H4 (cell line): Measurements from ENCODE around the gene TRMT10C. TPM values are rescaled to one million over a fixed set of nuclear protein-coding genes. Genes with fewer than 3 reads are reported as not detected.
A peak's percentile ranks its signal among the peaks of the same experiment; 100 is the strongest.
"Not testable (repeated sequence)": the region's sequence is repeated elsewhere in the genome, so short reads cannot be mapped to it uniquely, and the experiment has no call there.

Experiments
- DNase-seq: peaks from one replicate; pipeline ENCODE4 v3.0.0-alpha.2; 2015; ENCODE audit warnings: low spot score
- total RNA-seq: library from RNA; depleted of rRNA; stranded (reverse); fragments of >200 nt; shearing (Covaris generic); gene quantifications from 2 replicates; pipeline ENCODE4 v1.2.3, GENCODE V29; 2014

The TRMT10C gene
- total RNA-seq, 1 experiment from 2014 or later, result 49.4 TPM

DNA sequence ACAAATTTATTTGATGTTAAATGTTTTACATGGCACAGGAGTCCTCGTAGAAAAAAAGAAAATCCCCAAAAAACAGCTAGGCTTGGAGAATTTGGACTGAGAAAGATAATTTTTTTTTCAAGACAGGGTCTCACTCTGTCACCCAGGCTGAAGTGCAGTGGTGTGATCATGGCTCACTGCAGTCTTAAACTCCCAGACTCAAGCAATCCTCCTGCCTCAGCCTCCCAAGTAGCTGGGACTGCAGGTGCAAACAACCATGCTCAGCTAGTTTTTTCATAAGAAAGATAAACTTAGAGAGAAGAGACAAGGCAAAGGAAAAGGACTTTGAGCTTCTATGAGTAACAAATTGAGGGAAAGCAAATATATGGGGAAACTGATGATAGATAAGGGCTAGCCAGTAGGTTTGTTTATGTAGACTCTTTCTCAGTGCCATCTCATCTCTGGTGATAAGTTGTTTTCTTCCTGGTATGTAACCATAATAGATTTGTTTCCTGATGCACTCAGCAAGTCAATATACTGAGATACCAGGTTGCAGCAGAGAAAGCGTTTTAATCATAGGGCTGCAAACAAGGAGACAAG lies 13.1 kb upstream of the TRMT10C start:
- no peak for DNase-seq

DNA sequence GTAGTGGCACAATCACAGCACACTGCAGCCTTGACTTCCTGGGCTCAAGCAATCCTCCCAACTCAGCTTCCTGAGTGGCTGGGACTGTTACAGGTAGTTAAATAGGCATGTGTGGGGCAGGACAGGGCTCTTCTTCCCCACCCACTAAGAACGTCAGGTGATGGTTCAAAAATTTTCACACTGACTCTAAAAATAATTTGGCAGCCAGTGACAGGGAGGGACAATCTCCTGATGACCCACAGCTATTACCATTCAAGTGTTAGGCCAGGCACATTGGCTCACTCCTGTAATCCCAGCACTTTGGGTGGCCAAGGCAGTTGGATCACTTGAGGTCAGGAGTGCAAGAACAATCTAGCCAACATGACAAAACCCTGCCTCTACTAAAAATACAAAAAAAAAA lies 12.2 kb upstream of the TRMT10C start:
- no peak for DNase-seq

DNA sequence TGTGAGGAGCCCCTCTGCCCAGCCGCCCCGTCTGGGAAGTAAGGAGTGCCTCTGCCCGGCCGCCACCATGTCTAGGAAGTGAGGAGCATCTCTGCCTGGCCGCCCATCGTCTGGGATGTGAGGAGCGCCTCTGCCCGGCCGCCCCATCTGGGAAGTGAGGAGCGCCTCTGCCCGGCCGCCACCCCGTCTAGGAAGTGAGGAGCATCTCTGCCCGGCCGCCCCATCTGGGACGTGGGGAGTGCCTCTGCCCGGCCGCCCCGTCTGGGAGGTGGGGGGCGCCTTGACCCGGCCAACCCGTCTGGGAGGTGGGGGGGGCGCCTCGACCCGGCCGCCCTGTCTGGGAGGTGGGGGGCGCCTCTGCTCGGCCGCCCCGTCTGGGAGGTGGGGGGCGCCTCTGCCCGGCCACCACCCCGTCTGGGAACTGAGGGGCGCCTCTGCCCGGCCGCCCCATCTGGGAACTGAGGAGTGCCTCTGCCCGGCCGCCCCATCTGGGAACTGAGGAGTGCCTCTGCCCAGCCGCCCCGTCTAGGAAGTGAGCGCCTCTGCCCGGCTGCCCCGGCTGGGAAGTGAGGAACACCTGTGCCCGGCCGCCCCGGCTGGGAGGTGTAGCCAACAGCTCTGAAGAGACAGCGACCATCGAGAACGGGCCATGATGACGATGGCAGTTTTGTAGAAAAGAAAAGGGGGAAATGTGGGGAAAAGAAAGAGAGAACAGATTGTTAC lies 10.1 kb upstream of the TRMT10C start:
- DNase-seq, result not testable (repeated sequence)

DNA sequence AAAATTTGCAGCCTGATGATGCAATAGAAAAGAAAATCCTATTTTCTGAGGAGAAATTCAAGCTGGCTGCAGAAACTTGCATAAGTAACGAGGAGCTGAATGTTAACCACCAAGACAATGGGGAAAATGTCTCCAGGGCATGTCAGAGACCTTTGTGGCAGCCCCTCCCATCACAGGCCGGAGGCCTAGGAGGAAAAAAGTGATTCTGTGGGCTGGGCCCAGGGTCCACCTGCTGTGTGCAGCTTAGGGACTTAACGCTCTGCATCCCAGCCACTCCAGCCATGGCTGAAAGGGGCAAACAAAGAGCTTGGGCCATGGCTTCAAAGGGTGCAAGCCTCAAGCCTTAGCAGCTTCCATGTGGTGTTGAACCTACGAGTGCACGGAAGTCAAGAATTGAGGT lies 8.3 kb upstream of the TRMT10C start:
- not testable (repeated sequence) for DNase-seq

DNA sequence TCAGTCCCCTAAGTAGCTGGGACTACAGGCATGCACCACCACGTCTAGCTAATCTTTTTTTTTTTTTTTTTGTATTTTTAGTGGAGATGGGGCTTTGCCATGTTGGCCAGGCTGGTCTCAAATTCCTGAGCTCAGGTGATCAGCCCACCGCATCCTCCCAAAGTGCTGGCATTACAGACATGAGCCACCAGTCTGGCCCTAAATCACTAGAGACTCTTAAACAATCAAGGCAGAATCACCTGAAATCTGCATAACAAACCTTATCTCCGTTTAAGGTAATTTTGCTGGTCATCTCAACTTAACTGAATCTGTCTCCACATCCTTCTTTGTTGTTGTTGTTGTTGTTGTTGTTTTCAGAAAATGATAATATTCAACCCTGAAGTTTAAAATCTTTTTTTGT lies 5.6 kb upstream of the TRMT10C start:
- no peak for DNase-seq

DNA sequence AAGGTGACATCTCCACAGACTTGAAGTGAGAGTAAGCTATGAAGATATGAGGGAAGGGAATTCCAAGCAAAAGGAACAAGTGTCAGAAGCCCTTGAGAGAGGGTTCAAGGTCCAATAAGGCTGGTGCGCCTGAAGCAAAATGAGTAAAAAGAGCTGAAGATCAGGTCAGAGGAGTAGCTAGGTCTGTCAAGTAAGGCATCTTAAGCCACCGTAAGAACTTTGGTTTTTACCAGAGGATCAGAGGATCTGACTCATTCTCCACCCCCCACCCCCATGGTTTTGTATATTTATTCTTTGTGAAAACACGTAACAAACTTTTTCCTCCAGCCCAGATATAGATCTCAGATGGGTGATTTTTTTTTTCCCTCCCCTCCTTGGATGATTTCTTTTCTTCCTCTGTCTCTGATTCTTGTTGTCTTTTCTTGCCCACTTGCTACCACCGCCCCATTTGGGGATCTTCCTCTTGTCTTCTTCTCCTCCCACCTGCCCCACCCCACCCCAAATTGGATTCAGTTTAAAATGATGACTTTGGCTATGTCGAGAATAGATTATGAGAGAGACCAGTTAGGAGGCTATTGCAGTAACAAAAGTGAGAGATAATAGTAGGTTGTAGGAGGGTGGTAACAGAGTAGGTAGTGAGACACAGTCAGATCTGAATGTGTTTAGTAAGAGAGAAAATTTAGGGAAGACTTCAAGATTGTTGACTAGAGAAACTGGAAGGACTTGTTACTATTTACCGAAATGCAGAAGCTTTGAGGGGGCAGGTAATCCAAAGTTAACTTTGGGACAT lies 6.1 kb downstream of the TRMT10C start:
- DNase-seq, result peak; percentile 8

DNA sequence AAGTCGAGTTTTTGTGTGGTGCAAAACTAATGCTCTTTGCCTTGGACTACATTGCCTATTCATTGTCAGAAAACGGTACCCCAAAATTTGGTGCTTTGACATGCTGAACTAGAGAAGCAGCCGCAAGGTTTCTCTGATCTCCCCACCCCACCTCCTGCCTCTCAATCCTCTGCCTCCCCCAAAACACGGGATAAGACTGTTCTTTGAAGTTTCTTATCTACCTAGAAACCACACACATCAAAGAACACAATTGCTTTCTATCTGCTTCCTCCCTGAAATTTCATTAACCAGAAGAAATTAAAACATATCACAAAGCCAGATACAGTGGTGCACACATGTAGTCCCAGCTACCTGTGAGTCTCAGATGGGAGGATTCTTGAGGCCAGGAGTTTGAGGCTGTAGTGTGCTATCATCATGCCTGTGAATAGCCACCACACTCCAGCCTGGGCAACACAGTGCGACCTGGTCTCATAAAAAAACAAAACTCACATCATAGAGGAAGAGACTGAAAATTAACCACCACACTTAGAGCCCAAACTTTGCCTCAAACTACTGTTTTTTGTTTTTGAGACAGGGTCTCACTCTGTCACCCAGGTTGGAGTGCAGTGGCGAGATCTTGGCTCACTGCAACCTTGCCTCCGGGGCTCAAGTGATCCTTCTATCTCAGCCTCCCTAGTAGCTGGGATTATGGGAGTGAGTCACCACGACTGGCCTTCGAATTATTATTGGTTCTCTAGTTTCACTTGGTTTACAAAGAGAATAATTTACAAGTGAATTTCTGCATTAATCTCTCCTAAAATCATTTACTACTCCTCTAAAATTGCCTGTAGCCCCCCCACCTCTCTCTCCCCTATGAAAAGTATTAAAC lies 9.6 kb downstream of the TRMT10C start:
- no peak for DNase-seq

DNA sequence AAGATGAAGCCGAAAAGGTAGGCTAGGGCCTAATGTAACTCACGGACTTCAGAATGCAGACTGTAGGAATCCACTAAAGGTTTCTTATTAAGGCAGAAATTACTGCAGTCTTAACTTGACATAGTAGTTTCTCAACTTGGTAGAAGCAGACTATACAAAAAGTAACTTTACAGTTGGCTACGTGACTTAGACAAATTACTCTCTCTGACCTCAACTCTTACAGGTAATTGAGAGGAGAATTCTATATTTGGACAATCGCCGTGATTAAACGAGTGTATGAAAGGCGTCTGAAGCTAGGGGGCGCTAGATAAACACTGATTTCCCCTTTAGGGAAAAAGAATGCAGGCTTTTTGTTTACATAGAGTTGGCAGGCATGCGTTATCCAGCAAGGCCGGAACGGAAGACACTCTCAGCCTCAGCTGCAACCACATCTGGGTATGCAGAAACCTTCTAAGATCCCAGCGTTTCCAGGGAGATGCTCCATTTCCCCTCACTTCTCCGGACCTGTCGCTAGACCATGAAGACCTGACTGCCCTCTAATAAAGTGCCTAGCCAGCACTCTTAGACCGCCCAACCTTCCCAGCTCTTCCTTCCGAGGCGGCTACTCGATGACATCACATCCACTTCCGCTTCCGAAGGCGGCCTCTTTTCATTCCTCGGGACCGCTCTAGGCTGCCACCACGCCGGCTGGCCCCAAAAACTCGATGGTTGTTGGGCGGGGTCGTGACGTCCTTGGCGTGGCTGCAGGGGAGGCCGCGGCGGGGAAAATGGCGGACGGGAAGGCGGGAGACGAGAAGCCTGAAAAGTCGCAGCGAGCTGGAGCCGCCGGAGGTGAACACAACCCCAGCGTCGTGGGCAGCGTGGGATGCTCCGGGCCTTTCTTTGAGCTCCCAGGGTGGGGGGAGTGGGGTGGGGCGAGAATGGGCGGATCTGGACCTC lies 12.1 kb downstream of the TRMT10C start, which contains the start of gene PCNP:
PCNP (plus strand) TSS at position 732 of the 939 bp plus-strand sequence; CDS start at position 768, 36 bp downstream.
- peak; percentile 98 for DNase-seq

DNA sequence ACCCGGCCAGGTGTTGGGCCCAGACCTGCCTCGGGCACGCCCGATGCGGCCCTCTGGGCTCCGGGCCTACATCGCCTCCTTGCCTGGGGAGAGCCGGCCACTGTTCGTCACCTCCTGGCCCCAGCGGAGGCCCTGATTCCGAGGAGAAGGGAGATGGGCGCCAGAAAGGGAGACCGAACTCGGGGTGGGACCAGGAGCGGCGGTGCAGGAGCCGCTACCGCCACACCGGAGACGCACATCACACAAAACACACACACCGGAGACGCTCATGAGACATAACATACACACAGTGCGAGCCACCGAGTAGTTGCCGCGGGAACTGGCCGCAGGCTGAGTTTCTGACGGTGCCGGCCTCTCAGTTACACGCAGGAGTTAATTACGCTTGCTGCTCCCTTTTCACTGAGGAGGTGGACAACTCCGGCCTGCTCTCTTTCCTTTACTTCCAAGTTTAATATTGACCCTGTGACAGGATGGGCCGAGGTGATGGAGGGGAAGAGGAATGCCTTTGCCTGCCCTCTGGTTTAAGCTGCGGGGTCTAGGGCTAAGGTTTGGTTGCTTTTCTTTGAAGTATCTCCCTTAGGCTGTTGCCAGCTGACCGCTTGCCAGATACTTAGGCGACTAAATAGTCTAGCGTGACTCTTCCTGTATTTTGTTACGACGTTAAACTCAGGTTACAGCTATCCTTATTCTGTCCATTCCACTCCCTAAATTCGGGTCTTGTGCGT lies 12.9 kb downstream of the TRMT10C start:
- peak; percentile 28 for DNase-seq

DNA sequence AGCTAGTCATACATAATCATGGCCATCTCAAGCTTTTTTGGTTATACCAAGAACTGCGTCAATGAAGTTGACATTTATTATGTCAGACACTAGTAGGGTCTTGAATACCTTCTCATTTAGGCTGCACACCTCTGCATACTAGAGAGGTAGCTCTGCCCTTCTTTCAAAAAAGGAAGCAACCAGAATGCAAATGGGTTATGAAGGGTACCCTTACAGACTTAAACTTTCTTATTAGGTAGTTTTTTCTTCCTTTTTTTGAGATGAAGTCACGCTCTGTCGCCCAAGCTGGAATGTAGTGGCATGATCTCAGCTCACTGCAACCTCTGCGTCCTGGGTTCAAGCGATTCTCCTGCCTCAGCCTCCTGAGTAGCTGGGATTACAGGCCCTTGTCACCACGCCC lies 15.6 kb downstream of the TRMT10C start:
- DNase-seq, result no peak

DNA sequence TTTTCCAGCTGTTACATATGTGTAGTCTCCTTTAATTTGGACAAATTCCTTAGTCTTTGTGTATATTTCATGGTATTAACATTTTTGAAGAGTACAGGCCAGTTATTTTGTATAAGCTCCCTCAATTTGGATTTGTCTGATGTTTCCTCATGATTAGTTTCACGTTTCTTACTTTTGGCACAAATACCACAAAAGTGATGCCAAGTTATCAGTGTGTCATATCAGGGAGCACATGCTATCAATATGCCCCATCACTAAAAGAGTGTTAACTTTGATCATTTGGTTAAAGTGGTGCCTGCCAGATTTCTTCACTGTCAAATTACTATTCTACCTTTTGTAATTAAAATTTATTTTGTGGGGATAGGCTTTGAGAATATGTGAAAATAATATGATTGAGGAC lies 26.9 kb downstream of the TRMT10C start:
- no peak for DNase-seq

DNA sequence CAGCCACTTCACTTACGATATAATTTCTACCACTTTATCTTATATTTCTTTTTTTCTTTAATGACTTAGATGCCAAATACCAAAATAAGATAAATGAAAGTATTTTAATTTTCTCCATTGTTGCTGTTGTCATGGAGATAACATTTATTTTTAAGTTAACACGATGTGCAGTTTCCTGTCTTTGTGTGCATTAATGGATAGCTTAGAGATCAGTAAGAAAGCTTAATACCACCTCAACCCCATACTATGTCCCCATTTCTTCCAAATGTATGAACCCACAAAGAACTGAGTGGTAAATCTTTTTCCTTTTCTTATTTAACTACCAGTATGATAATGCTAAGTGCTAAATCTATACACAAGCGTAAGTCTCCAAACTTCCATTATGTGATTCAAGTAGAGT lies 29.4 kb downstream of the TRMT10C start:
- no peak for DNase-seq

DNA sequence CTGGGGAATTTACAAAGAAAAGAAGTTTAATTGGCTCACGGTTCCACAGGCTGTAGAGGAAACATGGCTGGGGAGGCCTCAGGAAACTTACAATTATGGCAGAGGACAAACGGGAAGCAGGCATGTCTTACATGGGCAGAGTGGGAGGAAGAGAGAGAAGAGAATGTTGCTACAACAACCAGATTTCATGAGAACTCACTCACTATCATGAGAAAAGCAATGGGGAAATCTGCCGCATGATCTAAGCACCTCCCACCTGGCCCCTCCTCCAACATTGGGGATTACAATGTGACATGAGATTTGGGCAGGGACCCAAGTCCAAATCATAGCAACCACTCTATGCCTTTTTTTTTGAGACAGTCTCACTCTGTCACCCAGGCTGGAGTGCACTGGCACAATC lies 41.1 kb downstream of the TRMT10C start:
- DNase-seq, result no peak

DNA sequence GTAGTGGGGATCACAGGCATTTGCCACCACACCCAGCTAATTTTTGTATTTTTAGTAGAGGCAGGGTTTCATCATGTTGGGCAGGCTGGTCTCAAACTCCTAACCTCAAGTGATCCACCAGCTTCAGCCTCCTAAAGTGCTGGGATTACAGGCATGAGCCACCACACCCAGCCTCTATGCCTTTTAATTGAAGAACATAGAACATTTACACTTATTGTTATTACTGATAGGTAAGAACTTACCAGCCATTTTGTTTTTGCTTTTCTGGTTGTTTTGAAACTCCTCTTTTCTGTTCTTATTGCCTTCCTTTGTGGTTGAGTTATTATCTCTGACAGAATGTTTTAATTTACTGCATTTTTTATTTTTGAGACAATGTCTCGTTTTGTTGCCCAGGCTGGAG lies 41.5 kb downstream of the TRMT10C start:
- DNase-seq, result no peak

DNA sequence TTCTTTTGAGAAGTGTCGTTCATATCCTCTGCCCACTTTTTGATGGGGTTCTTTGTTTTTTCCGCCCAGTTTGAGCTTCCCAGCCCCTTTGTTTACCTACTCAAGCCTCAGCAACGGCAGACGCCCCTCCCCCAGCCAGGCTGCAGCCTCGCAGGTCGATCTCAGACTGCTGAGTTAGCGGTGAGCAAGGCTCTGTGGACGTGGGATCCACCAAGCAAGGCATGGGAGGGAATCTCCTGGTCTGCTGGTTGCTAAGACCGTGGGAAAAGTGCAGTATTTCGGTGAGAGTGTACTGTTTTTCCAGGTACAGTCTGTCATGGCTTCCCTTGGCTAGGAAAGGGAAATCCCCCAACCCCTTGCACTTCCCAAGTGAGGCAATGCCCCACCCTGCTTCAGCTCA lies 43.7 kb downstream of the TRMT10C start:
- not testable (repeated sequence) for DNase-seq

DNA sequence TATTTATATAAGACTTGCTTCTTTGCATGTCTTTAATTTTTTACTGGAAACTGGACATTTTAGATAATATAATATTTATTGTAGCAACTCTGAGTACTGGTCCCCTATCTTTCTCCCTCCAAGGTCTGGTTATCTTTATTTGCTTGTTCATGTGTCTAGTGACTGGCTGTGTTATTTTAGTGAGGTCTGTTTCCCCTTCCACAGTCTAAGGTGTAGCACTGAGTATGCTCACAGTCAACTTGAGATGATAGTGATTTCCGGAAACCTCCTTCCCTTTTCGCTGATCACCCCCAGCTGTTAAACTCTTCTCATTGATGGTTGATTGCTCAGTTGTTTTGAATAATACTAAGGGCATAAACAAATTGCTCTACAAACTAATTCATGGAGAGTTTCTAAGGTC lies 49.4 kb downstream of the TRMT10C start:
- no peak for DNase-seq

DNA sequence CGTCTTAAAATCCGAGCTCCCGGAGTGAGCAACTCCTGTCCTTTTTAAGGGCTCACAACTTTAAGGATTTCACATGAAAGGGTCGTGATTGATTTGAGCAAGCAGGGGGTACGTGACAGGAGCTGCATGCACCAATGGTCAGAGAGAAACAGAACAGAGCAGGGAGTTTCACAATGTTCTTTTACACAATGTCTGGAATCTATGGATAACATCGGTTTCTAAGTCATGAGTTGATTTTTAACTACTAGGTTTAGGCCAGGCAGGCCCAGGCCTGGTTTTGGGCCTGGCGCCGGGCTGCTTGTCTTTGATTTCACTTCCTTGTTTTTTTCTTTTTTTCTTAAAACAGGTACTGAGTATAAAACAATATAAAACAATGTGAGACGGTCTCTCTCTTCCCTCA lies 51.3 kb downstream of the TRMT10C start:
- not testable (repeated sequence) for DNase-seq

DNA sequence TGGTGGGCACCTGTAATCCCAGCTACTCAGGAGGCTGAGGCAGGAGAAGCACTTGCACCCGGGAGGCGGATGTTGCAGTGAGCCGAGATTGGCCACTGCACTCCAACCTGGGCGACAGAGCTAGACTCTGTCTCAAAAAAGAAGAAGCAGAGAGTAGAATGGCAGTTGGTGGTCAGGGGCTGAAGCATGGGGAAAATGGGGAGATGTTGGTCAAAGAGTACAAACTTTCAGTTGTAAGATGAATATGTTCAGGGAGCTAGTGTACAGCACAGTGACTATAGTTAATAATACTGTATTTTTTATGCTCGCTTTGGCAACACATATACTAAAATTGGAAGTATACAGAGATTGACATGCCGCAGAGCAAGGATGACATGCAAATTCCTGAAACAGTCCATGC lies 53.9 kb downstream of the TRMT10C start:
- DNase-seq, result no peak
